SU-DHL-6 (cell line): Measurements from ENCODE around the gene ALCAM.

Experiments
- H2AFZ ChIP-seq: fragments of 200-600 bp; sonication (generic); 2 replicates; pipeline ENCODE4 v1.6.1; 2014; ENCODE audit warnings: low read depth, mild to moderate bottlenecking, moderate library complexity, mixed read lengths, antibody characterized with exemption, low read length; ENCODE audit not compliant: severe bottlenecking
- H3F3A ChIP-seq: fragments of 200-600 bp; shearing (Covaris generic); 2 replicates; pipeline ENCODE4 v1.6.0; 2016; ENCODE audit warnings: antibody characterized with exemption, mild to moderate bottlenecking; ENCODE audit not compliant: insufficient read depth
- H3K27ac ChIP-seq: fragments of 200-600 bp; sonication (generic); 2 replicates; pipeline ENCODE4 v1.5.1; 2016; ENCODE audit warnings: low read depth, mild to moderate bottlenecking, low read length, moderate library complexity, mixed read lengths
- H3K27me3 ChIP-seq: fragments of 200-600 bp; sonication (generic), shearing (Covaris generic); 2 replicates; pipeline ENCODE4 v1.6.0; 2014; ENCODE audit warnings: mild to moderate bottlenecking, low read length
- H3K36me3 ChIP-seq: fragments of 200-600 bp; sonication (generic); 2 replicates; pipeline ENCODE4 v1.6.1; 2014; ENCODE audit warnings: mild to moderate bottlenecking, low read length, mixed read lengths
- H3K4me2 ChIP-seq: fragments of 300-600, 200-600 bp; shearing (Covaris generic), sonication (generic); 2 replicates; pipeline ENCODE4 v1.6.0; 2014; ENCODE audit warnings: low read length, low read depth, mild to moderate bottlenecking; ENCODE audit not compliant: poor library complexity, severe bottlenecking
- H3K4me3 ChIP-seq: fragments of 200-600 bp; sonication (generic); 2 replicates; pipeline ENCODE4 v1.5.1; 2014; ENCODE audit warnings: antibody characterized with exemption, low read length, mild to moderate bottlenecking, mixed read lengths; ENCODE audit not compliant: insufficient read depth, poor library complexity, severe bottlenecking
- H3K79me2 ChIP-seq: fragments of 200-600 bp; sonication (generic); 2 replicates; pipeline ENCODE4 v1.6.1; 2014; ENCODE audit warnings: mild to moderate bottlenecking, low read length, moderate library complexity; ENCODE audit not compliant: insufficient read depth
- H3K9ac ChIP-seq: fragments of 200-600 bp; sonication (generic); 2 replicates; pipeline ENCODE4 v1.7.0; 2014; ENCODE audit warnings: mild to moderate bottlenecking, low read length
- H3K9me2 ChIP-seq: fragments of 200-600 bp; sonication (generic); replicated peaks from 2 replicates; pipeline ENCODE4 v1.6.1; 2014; ENCODE audit warnings: low read length; ENCODE audit not compliant: insufficient read depth
- H3K9me3 ChIP-seq: fragments of 200-600 bp; sonication (generic); 2 replicates; pipeline ENCODE4 v1.6.1; 2014; ENCODE audit warnings: low read length, mixed read lengths; ENCODE audit not compliant: insufficient read depth
- H4K20me1 ChIP-seq: fragments of 200-600 bp; sonication (generic); 2 replicates; pipeline ENCODE4 v1.6.1; 2014; ENCODE audit warnings: low read depth, mild to moderate bottlenecking, antibody characterized with exemption, low read length, moderate library complexity, mixed read lengths
- EZH2phosphoT487 ChIP-seq: fragments of 200-600 bp; sonication (generic), shearing (Covaris generic); conservative IDR thresholded peaks from 2 replicates; pipeline ENCODE4 v1.6.1; 2018; ENCODE audit warnings: mild to moderate bottlenecking, antibody characterized with exemption, low read length, moderate library complexity, mixed read lengths
- TF ChIP-seq, protein P1 (sequence below): fragments of 200-600 bp; sonication (generic); IDR thresholded peaks from one replicate; pipeline ENCODE4 v1.5.1; 2017; ENCODE audit warnings: antibody characterized with exemption, mild to moderate bottlenecking, low read length, moderate library complexity; ENCODE audit not compliant: insufficient read depth, poor library complexity, severe bottlenecking

ALCAM gene

GRCh38 chr3:105377716-105378115, 11.0 kb downstream of the ALCAM start:
- Histone ChIP-seq H4K20me1 (no peaks in the 10 kb centered on the region), H3K9ac (no peak overlapping the region), H2AFZ (no peak overlapping the region), H3F3A (no peaks in the 10 kb centered on the region), H3K4me3 (no peak overlapping the region), H3K4me2 (no peak overlapping the region), H3K27ac (no peak overlapping the region), H3K36me3 (peaks cover 16% of the 10 kb centered on the region; the same call in 1 of the 2 replicates), H3K79me2 (peaks cover 91% of the 10 kb centered on the region), H3K27me3 (no peaks in the 10 kb centered on the region), H3K9me3 (no peaks in the 10 kb centered on the region), H3K9me2 (no peaks in the 10 kb centered on the region)
- TF ChIP-seq, protein P1, sequence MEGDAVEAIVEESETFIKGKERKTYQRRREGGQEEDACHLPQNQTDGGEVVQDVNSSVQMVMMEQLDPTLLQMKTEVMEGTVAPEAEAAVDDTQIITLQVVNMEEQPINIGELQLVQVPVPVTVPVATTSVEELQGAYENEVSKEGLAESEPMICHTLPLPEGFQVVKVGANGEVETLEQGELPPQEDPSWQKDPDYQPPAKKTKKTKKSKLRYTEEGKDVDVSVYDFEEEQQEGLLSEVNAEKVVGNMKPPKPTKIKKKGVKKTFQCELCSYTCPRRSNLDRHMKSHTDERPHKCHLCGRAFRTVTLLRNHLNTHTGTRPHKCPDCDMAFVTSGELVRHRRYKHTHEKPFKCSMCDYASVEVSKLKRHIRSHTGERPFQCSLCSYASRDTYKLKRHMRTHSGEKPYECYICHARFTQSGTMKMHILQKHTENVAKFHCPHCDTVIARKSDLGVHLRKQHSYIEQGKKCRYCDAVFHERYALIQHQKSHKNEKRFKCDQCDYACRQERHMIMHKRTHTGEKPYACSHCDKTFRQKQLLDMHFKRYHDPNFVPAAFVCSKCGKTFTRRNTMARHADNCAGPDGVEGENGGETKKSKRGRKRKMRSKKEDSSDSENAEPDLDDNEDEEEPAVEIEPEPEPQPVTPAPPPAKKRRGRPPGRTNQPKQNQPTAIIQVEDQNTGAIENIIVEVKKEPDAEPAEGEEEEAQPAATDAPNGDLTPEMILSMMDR, result no peak
- no peak for TF ChIP-seq EZH2phosphoT487

DNA sequence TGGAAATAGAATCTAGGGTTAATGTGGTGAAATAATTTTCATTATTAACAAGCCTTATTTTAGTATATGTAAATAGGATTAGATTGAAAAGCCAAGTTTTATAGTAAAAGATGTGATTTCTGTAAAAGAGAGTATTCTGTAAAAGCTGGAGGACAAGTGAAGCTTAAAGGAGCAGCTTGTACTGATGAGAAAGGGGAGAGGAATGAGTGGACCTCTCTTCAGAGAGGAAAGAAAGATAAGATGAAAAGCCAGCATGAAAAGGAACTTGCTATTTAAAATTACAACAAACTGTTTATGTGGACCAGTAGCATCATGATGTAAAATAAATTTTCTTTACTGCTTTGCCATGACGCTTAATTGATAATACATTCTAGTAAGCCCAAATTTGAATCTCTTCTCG, 18.5 kb downstream of the ALCAM start:
- peaks cover 3% of the 10 kb centered on the region; the same call in 1 of the 2 replicates for H3K9me3 ChIP-seq
- peaks cover 87% of the 10 kb centered on the region for H3K79me2 ChIP-seq
- no peak overlapping the region for H3K9ac ChIP-seq
- H3K4me2 ChIP-seq, result peak overlapping the region; percentile 8
- H3K27ac ChIP-seq, result peak overlapping the region; percentile 34; the same call in 1 of the 2 replicates
- peaks cover 19% of the 10 kb centered on the region; the same call in 1 of the 2 replicates for H3F3A ChIP-seq
- no peaks in the 10 kb centered on the region for H4K20me1 ChIP-seq
- H3K4me3 ChIP-seq, result no peak overlapping the region
- H3K9me2 ChIP-seq, result no peaks in the 10 kb centered on the region
- H2AFZ ChIP-seq, result no peak overlapping the region
- no peaks in the 10 kb centered on the region for H3K27me3 ChIP-seq
- H3K36me3 ChIP-seq, result peaks cover 3% of the 10 kb centered on the region; the same call in 1 of the 2 replicates
- TF ChIP-seq, protein P1, result no peak
- TF ChIP-seq EZH2phosphoT487, result no peak

- no peak for TF ChIP-seq EZH2phosphoT487
- TF ChIP-seq, protein P1, result no peak
- Histone ChIP-seq H2AFZ (no peak overlapping the region), H3K27me3 (no peaks in the 10 kb centered on the region), H3K9me3 (peaks cover 3% of the 10 kb centered on the region; the same call in 1 of the 2 replicates), H3K36me3 (0 out of 2 replicates have a peak, but pooled peaks cover 2% of the 10 kb centered on the region), H3K9me2 (no peaks in the 10 kb centered on the region), H3K27ac (peak overlapping the region; percentile 34), H3K79me2 (peaks cover 87% of the 10 kb centered on the region), H3K9ac (no peak overlapping the region), H4K20me1 (no peaks in the 10 kb centered on the region), H3K4me2 (peak overlapping the region; percentile 8), H3K4me3 (no peak overlapping the region), H3F3A (peaks cover 19% of the 10 kb centered on the region; the same call in 1 of the 2 replicates)
These were observed 19.3 kb downstream of the ALCAM start for GRCh38 chr3:105385819-105386508.
